ENCODE measurements around the gene AGMAT. TPM values are rescaled to one million over a fixed set of nuclear protein-coding genes. Genes with fewer than 3 reads are reported as not detected.

Gene AGMAT
- total RNA-seq, 2 donors from 2014 or later: 0.96 to 1.9 TPM

DNA sequence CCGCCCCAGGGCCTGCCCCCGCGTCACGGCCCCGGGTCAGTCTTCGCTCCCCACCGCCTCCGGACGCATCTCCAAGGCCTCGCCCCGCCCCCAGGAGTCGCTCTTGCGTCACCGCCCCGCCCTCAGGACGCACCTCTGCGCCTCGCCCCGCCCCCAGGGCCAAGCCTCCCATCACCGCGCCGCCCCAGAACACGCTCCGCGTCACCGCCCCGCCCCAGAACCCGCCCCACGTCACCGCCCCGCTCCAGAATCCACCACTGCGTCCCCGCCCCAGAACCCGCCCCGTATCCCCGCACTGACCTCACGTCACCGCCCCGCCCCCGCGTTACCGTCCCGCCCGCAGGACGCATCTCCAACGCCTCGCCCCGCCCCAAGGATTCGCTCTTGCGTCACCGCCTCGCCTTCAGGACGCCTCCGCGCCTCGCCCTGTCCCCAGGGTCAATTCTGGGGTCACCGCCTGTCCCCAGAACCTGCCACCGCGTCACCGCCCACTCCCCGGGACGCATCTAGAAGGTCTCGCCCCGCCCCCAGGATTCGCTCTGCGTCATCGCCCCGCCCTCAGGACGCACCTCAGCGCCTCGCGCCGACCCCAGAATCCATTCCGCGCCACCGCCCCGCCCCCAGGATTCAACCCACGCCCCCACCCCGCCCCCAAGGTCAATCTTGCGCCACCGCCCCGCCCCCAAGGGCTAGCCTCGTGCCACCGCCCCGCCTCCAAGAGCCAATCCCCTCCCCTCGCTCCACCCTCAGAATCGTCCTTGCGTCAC lies 60.4 kb downstream of the AGMAT start:
- Histone ChIP-seq H3K9me3 (no peaks in the 10 kb centered on the region), H3K36me3 (no peaks in the 10 kb centered on the region), H3K27me3 (replicated peaks; ENCODE audit: insufficient read depth) (no peaks in the 10 kb centered on the region), H3K27ac (peak overlapping the region; percentile 98 to 99), H3K4me1 (replicated peaks) (no peaks in the 10 kb centered on the region), H3K4me3 (peak overlapping the region; percentile 63 to 83)
- DNase-seq (ENCODE audit: low spot score): peak; percentile 100
- intact Hi-C loops (cut with DNase I): no loop called here
- WGBS: 3% methylated on average over 76 of the region's 88 CpGs
- TF ChIP-seq POLR2A (IDR thresholded peaks at IDR 0.05) (no peak), POLR2AphosphoS5 (IDR thresholded peaks at IDR 0.05) (peak; percentile 66)

DNA sequence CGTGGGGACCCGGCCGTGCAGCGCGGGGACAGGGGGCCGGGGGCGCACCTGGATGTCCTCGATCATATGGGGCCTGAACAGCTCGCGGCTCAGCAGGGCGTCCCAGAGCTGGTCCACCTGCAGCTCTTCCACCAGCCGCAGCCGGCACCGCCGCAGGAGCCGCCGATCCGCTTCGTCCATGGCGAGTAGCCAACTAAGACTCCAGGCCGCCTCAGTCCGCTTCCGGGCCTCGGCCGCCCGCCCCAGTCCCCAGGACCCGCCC lies 60.9 kb downstream of the AGMAT start, which contains the start of gene CASP9:
Gene CASP9, minus strand, starts transcription at position 195 of the 262 bp plus-strand sequence. Its CDS starts 15 bp downstream, at position 180.
- no peak for DNase-seq (ENCODE audit: low spot score)
- no peaks in the 10 kb centered on the region for H3K27me3 ChIP-seq (replicated peaks; ENCODE audit: insufficient read depth)
- H3K9me3 ChIP-seq: no peaks in the 10 kb centered on the region
- no peaks in the 10 kb centered on the region for H3K4me1 ChIP-seq (replicated peaks)
- peak within 1 kb of the TSS; percentile 63 to 83 for H3K4me3 ChIP-seq
- intact Hi-C loops (cut with DNase I): no loop called here
- peak within 1 kb of the TSS; percentile 98 to 99 for H3K27ac ChIP-seq
- TF ChIP-seq POLR2A (IDR thresholded peaks at IDR 0.05) (peak; percentile 58), POLR2AphosphoS5 (IDR thresholded peaks at IDR 0.05) (peak; percentile 48)
- TF ChIP-seq, protein P1, sequence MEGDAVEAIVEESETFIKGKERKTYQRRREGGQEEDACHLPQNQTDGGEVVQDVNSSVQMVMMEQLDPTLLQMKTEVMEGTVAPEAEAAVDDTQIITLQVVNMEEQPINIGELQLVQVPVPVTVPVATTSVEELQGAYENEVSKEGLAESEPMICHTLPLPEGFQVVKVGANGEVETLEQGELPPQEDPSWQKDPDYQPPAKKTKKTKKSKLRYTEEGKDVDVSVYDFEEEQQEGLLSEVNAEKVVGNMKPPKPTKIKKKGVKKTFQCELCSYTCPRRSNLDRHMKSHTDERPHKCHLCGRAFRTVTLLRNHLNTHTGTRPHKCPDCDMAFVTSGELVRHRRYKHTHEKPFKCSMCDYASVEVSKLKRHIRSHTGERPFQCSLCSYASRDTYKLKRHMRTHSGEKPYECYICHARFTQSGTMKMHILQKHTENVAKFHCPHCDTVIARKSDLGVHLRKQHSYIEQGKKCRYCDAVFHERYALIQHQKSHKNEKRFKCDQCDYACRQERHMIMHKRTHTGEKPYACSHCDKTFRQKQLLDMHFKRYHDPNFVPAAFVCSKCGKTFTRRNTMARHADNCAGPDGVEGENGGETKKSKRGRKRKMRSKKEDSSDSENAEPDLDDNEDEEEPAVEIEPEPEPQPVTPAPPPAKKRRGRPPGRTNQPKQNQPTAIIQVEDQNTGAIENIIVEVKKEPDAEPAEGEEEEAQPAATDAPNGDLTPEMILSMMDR (IDR thresholded peaks at IDR 0.05): peak in 1 of 4 experiments; percentile 13
- WGBS: under 1% methylated on average over 20 of the region's 27 CpGs
- H3K36me3 ChIP-seq: no peaks in the 10 kb centered on the region

DNA sequence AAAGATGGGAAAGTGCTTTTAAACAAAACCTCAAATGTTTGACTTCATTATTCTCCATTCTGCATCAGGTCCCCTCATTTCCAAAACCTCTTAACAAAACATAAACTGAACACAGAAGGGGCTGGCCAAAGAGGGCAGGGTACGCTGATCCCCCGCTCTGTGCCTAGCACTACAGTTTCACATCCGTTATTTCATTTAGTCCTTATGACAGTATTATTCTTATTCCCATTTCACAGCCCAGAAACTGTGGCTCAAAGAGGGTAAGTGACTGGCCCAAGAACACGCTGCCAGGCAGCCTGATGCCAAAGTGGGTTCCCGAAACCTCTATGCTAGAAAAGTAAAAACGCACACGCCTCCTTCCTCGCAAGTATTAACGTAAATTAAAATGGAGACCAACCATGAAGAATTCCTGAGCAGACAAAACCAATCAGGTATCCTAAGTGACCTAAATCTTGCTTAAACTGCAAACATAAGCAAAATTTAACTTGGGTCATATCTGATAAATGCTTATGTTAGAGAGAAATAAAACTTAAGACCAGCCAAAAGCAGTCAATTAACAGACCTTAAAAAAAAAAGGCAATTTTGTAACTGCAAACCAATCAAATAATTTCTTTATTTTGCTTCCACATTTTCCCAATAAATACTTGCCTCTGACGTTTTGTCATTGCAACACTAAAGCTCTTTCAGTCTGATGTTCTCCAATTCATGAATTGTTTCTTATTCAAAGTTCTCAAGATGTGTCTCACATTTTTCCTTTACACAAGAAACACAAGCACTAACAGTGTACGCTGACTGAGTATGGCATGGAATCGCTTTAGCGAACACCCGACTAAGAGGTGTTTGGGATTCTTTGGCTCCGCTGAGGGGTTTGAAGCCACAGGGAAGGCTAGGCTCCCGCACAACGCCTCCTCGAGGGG lies 61.5 kb downstream of the AGMAT start:
- H3K27me3 ChIP-seq (replicated peaks; ENCODE audit: insufficient read depth): no peaks in the 10 kb centered on the region
- H3K27ac ChIP-seq: peak overlapping the region; percentile 98 to 99
- no peaks in the 10 kb centered on the region for H3K4me1 ChIP-seq (replicated peaks)
- H3K36me3 ChIP-seq: no peaks in the 10 kb centered on the region
- 38% methylated on average over 18 of the region's 18 CpGs for WGBS
- DNase-seq (ENCODE audit: low spot score): no peak
- H3K9me3 ChIP-seq: no peaks in the 10 kb centered on the region
- intact Hi-C loops (cut with DNase I): no loop called here
- H3K4me3 ChIP-seq: peak overlapping the region; percentile 63 to 83
- TF ChIP-seq, protein P1 (IDR thresholded peaks at IDR 0.05): no peak
- TF ChIP-seq POLR2AphosphoS5 (IDR thresholded peaks at IDR 0.05) (no peak), POLR2A (IDR thresholded peaks at IDR 0.05) (no peak)

DNA sequence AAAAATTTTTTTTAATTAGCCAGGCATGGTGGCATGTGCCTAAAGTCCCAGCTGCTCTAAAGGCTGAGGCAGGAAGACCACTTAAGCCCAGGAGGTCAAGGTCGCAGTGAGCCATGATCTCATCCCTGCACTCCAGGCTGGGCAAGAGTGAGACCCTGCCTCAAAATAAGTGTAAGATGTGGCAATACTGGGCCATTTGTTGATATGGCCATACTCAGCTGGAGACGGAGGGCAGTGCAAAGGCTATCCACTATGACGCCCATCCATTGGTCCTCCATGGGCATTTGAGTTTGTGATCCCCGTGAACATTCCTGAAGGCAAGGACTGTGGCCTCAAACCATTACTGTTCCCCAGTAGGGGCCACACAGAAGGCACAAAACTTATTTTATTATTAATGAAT lies 62.3 kb downstream of the AGMAT start:
- no peak for TF ChIP-seq POLR2A (IDR thresholded peaks at IDR 0.05)
- TF ChIP-seq, protein P1 (IDR thresholded peaks at IDR 0.05): no peak
- no peak for TF ChIP-seq POLR2AphosphoS5 (IDR thresholded peaks at IDR 0.05)
- H3K4me1 ChIP-seq (replicated peaks): no peaks in the 10 kb centered on the region
- H3K4me3 ChIP-seq: no peak overlapping the region
- H3K27me3 ChIP-seq (replicated peaks; ENCODE audit: insufficient read depth): no peaks in the 10 kb centered on the region
- H3K36me3 ChIP-seq: no peaks in the 10 kb centered on the region
- H3K9me3 ChIP-seq: no peaks in the 10 kb centered on the region
- no peak overlapping the region for H3K27ac ChIP-seq
- intact Hi-C loops (cut with DNase I): no loop called here
- no peak for DNase-seq (ENCODE audit: low spot score)
- WGBS: 96% methylated on average over 4 of the region's 4 CpGs

Small RNAs within 50 kb of the gene (small RNA-seq; reads per million reads assigned to genes)
- gene CD24P1 (0 reads per million in 2 donors), gene RNU7-179P (0 reads per million in 2 donors), gene SCARNA21B (0 reads per million in 2 donors)

Other genes with a start within 250 kb of the AGMAT start
- gene EFHD2, start 175.2 kb downstream of the AGMAT start, total RNA-seq: 100 to 1,000 TPM in 1 of 2 donors, 10 to 100 TPM in 1; 69.9 to 281 TPM
- not detected for gene CTRC, start 146.6 kb downstream of the AGMAT start, total RNA-seq
- 1 to 10 TPM in 1 of 2 donors, not detected in 1; 5.4 TPM for gene CELA2A, start 128.3 kb downstream of the AGMAT start, total RNA-seq
- gene CELA2B, start 108.9 kb downstream of the AGMAT start, total RNA-seq: 1 to 10 TPM in 1 of 2 donors, not detected in 1; 1.1 TPM
- gene CASP9, start 60.8 kb downstream of the AGMAT start, total RNA-seq: 10 to 100 TPM; 22.2 to 46.1 TPM
- 10 to 100 TPM; 21.5 to 27.2 TPM for gene DNAJC16, start 58.2 kb downstream of the AGMAT start, total RNA-seq
- gene DDI2, start 32.4 kb upstream of the AGMAT start, total RNA-seq: 10 to 100 TPM; 47.5 to 58.4 TPM
- gene PLEKHM2, start 99.3 kb upstream of the AGMAT start, total RNA-seq: 10 to 100 TPM; 29.0 to 60.4 TPM
- 1 to 10 TPM; 1.1 to 1.4 TPM for gene SLC25A34, start 151.2 kb upstream of the AGMAT start, total RNA-seq
- not detected for gene TMEM82, start 157.4 kb upstream of the AGMAT start, total RNA-seq
- gene FBLIM1, start 173.7 kb upstream of the AGMAT start, total RNA-seq: 100 to 1,000 TPM in 1 of 2 donors, 10 to 100 TPM in 1; 33.1 to 111 TPM
- 1 to 10 TPM; 1.6 to 2.4 TPM for gene UQCRHL, start 222.6 kb upstream of the AGMAT start, total RNA-seq

Data from prostate gland (tissue), 2 donors.